NOMO-1 (cell line): ENCODE measurements around the gene KIAA1671.
A peak's percentile ranks its signal among the peaks of the same experiment; 100 is the strongest.
"Not testable (repeated sequence)": the region's sequence is repeated elsewhere in the genome, so short reads cannot be mapped to it uniquely, and the experiment has no call there.

ENCODE experiments used
- DNase-seq, 2 experiments: peaks; one replicate each; lab custom pipeline; 2025; ENCODE audit not compliant: unreplicated experiment in 2 of 2; lab: John Stamatoyannopoulos, UW

KIAA1671 gene

GRCh38 chr22:25183949-25184619 is 231.6 kb downstream of the KIAA1671 start:
- DNase-seq = no peak

- DNase-seq = no peak
Observed at GRCh38 chr22:25186140-25186539, 233.6 kb downstream of the KIAA1671 start.

- DNase-seq = no peak
Observed at GRCh38 chr22:25187469-25187868, 235.0 kb downstream of the KIAA1671 start.

- no peak for DNase-seq
Observed at GRCh38 chr22:25192406-25192805, 239.9 kb downstream of the KIAA1671 start.

GRCh38 chr22:25193130-25193529 is 240.6 kb downstream of the KIAA1671 start:
- no peak for DNase-seq

- no peak for DNase-seq
Observed at GRCh38 chr22:25193548-25193947, 241.0 kb downstream of the KIAA1671 start.

- DNase-seq = no peak
Observed at GRCh38 chr22:25196326-25196725, 243.8 kb downstream of the KIAA1671 start.

- no peak for DNase-seq
Observed at GRCh38 chr22:25197340-25197739, 244.8 kb downstream of the KIAA1671 start.

GRCh38 chr22:25199731-25200520 is 247.4 kb downstream of the KIAA1671 start, which contains the start of gene CRYBB3:
Gene CRYBB3 (plus strand): TSS chr22:25199858. CDS start chr22:25201397, 1,539 bp downstream.
- DNase-seq = no peak

- DNase-seq = no peak
Observed at GRCh38 chr22:25200967-25201366, 248.5 kb downstream of the KIAA1671 start.

- no peak for DNase-seq
Observed at GRCh38 chr22:25201557-25202273, 249.2 kb downstream of the KIAA1671 start.

- DNase-seq = peak; percentile 12 to 30
Observed at GRCh38 chr22:25202290-25202921, 249.9 kb downstream of the KIAA1671 start.

- no peak for DNase-seq
Observed at GRCh38 chr22:25203082-25203481, 250.6 kb downstream of the KIAA1671 start.

- DNase-seq = not testable (repeated sequence)
Observed at GRCh38 chr22:25204547-25204946, 252.0 kb downstream of the KIAA1671 start.

- no peak for DNase-seq
Observed at GRCh38 chr22:25205847-25206246, 253.3 kb downstream of the KIAA1671 start.

GRCh38 chr22:25206998-25207397 is 254.5 kb downstream of the KIAA1671 start:
- no peak for DNase-seq

- DNase-seq = no peak
Observed at GRCh38 chr22:25207553-25208157, 255.1 kb downstream of the KIAA1671 start.

GRCh38 chr22:25208328-25208727 is 255.8 kb downstream of the KIAA1671 start:
- no peak for DNase-seq

GRCh38 chr22:25208743-25209505 is 256.4 kb downstream of the KIAA1671 start:
- DNase-seq = no peak

GRCh38 chr22:25210793-25211192 is 258.3 kb downstream of the KIAA1671 start:
- DNase-seq = no peak
